KMS-11 (cell line): Measurements from ENCODE around the gene CCDC169.

Experiments used
- H2AFZ ChIP-seq: fragments of 200-600 bp; sonication (generic); 2 replicates; pipeline ENCODE4 v1.6.1; 2016; ENCODE audit warnings: antibody characterized with exemption, mixed run types, low read depth
- H3K27ac ChIP-seq: fragments of 200-600 bp; sonication (generic); 2 replicates; pipeline ENCODE4 v1.6.1; 2016; ENCODE audit warnings: mild to moderate bottlenecking, mixed run types
- H3K27me3 ChIP-seq: fragments of 200-600 bp; sonication (generic); 2 replicates; pipeline ENCODE4 v1.6.1; 2017; ENCODE audit warnings: mild to moderate bottlenecking, low read depth, mixed run types, moderate library complexity; ENCODE audit not compliant: insufficient read depth
- H3K36me3 ChIP-seq: fragments of 200-600 bp; sonication (generic); 2 replicates; pipeline ENCODE4 v1.6.1; 2017; ENCODE audit warnings: mild to moderate bottlenecking, mixed run types; ENCODE audit not compliant: insufficient read depth
- H3K4me1 ChIP-seq: fragments of 200-600 bp; sonication (generic); 2 replicates; pipeline ENCODE4 v1.6.1; 2016; ENCODE audit warnings: mild to moderate bottlenecking, low read depth, mixed run types; ENCODE audit not compliant: poor library complexity, severe bottlenecking
- H3K4me2 ChIP-seq: fragments of 200-600 bp; sonication (generic); 2 replicates; pipeline ENCODE4 v1.7.0; 2016; ENCODE audit warnings: mild to moderate bottlenecking, mixed run types
- H3K4me3 ChIP-seq: fragments of 200-600 bp; sonication (generic); IDR thresholded peaks from 2 replicates; pipeline ENCODE4 v1.6.1; 2017; ENCODE audit warnings: low read depth, low read length, mixed read lengths; ENCODE audit not compliant: insufficient read depth
- H3K79me2 ChIP-seq: fragments of 200-600 bp; sonication (generic); 2 replicates; pipeline ENCODE4 v1.6.1; 2016; ENCODE audit warnings: low read depth, mixed run types; ENCODE audit not compliant: insufficient read depth
- H3K9ac ChIP-seq: fragments of 200-600 bp; sonication (generic); 2 replicates; pipeline ENCODE4 v1.6.1; 2016; ENCODE audit warnings: mild to moderate bottlenecking, mixed run types
- H4K20me1 ChIP-seq: fragments of 200-600 bp; sonication (generic); 2 replicates; pipeline ENCODE4 v1.6.1; 2016; ENCODE audit warnings: mild to moderate bottlenecking, mixed run types; ENCODE audit not compliant: insufficient read depth
- TF ChIP-seq, protein P1 (sequence below): fragments of 200-600 bp; sonication (generic); conservative IDR thresholded peaks from 2 replicates; pipeline ENCODE4 v1.6.1; 2017; ENCODE audit warnings: low read depth, mild to moderate bottlenecking, antibody characterized with exemption, low read length, moderate library complexity, mixed read lengths

Gene CCDC169

DNA sequence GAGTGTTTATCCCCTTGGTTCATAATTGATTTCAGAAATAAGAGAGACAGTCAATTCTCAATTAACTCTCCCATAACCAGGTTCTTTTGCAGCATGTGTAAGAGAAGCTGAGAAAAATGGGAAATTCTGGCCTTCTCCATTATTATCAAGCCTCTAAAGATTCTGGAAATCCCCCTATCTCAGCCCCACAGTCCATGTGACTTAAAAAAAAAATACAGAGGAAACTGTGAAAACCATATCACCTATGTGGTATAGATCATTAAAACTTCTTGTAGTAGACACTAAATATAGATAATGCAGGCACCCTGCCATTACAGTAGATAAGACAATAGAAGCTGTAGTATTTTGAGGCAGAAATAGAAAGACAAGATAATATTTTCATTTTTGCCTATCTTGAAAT is 48.9 kb downstream of the CCDC169 start:
- Histone ChIP-seq H3K4me3 (no peak overlapping the region), H3K4me1 (peaks cover 6% of the 10 kb centered on the region), H2AFZ (no peak overlapping the region), H4K20me1 (no peaks in the 10 kb centered on the region), H3K27me3 (no peaks in the 10 kb centered on the region), H3K36me3 (no peaks in the 10 kb centered on the region), H3K4me2 (no peak overlapping the region), H3K9ac (no peak overlapping the region), H3K27ac (no peak overlapping the region), H3K79me2 (no peaks in the 10 kb centered on the region)
- TF ChIP-seq, protein P1, sequence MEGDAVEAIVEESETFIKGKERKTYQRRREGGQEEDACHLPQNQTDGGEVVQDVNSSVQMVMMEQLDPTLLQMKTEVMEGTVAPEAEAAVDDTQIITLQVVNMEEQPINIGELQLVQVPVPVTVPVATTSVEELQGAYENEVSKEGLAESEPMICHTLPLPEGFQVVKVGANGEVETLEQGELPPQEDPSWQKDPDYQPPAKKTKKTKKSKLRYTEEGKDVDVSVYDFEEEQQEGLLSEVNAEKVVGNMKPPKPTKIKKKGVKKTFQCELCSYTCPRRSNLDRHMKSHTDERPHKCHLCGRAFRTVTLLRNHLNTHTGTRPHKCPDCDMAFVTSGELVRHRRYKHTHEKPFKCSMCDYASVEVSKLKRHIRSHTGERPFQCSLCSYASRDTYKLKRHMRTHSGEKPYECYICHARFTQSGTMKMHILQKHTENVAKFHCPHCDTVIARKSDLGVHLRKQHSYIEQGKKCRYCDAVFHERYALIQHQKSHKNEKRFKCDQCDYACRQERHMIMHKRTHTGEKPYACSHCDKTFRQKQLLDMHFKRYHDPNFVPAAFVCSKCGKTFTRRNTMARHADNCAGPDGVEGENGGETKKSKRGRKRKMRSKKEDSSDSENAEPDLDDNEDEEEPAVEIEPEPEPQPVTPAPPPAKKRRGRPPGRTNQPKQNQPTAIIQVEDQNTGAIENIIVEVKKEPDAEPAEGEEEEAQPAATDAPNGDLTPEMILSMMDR: no peak

DNA sequence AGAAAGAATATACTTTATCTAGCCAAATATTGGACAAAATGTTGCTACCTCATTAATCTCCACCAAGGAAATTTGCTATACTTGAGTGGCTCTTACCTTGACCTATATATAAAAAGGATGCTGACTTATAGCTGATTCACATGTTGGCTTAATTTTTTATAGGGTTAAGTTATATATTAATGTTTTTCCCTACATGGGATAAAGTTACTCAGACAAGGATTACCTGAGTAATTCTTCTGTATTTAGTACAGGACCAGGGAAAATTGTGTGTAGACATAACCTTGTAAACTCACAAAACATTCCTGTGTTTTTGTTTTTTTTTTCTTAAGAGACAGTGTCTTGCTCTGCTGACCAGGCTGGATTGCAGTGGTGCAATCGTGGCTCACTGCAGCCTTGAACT is 52.6 kb downstream of the CCDC169 start:
- no peak overlapping the region for H2AFZ ChIP-seq
- H3K36me3 ChIP-seq: no peaks in the 10 kb centered on the region

DNA sequence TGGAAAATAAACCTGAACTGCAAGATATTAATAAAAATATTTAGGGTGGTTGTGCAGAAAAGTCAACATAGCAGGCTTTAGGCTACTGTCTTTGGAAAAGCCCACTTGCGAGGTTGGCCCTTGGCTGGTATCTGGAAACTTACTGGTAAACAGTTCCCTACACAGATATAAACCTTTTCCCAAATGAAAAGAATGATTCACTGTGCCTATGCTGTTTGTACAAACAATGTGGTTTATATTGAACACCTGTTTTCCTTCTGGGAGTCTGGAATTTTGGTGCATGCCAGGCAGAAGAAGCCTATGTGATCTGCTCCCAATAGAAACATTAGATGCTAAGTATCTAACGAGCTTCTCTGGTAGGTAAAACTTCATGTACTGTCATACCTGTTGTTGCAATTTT is 53.5 kb downstream of the CCDC169 start:
- no peak overlapping the region for H3K9ac ChIP-seq
- H3K36me3 ChIP-seq: no peaks in the 10 kb centered on the region
- no peaks in the 10 kb centered on the region for H3K27me3 ChIP-seq
- no peak overlapping the region for H2AFZ ChIP-seq
- H3K4me1 ChIP-seq: peaks cover 11% of the 10 kb centered on the region
- H4K20me1 ChIP-seq: no peaks in the 10 kb centered on the region
- no peaks in the 10 kb centered on the region for H3K79me2 ChIP-seq
- TF ChIP-seq, protein P1: no peak
- no peak overlapping the region for H3K4me3 ChIP-seq
- no peak overlapping the region for H3K4me2 ChIP-seq
- no peak overlapping the region for H3K27ac ChIP-seq

More for the DNA sequence above, 52.6 kb downstream of the CCDC169 start:
- Histone ChIP-seq H3K27me3 (no peaks in the 10 kb centered on the region), H3K79me2 (no peaks in the 10 kb centered on the region), H4K20me1 (no peaks in the 10 kb centered on the region), H3K4me3 (no peak overlapping the region), H3K4me2 (no peak overlapping the region), H3K27ac (no peak overlapping the region), H3K4me1 (peaks cover 6% of the 10 kb centered on the region), H3K9ac (no peak overlapping the region)
- TF ChIP-seq, protein P1: no peak

DNA sequence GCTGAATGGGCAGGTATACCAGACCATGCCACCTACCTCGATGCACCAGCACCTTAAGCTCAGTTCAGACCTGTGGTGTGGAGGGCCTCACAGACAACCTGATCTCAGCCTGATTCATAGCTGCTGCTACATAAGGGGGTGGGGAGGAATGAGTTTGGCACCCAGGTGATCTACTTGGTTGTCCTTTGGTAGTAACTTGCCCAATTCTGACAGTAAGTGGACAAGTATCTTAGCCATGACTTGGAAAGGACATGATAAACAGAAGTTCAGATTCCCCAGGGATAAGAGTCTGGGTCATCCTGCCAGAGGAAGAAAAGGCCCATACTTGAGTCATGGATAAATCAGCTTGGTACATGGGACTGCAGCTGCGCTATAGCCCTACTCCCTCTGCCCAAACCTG is 54.9 kb downstream of the CCDC169 start:
- TF ChIP-seq, protein P1: no peak
- H3K4me1 ChIP-seq: peaks cover 6% of the 10 kb centered on the region
- no peaks in the 10 kb centered on the region for H3K36me3 ChIP-seq
- H3K9ac ChIP-seq: no peak overlapping the region
- H2AFZ ChIP-seq: no peak overlapping the region
- no peaks in the 10 kb centered on the region for H4K20me1 ChIP-seq
- no peaks in the 10 kb centered on the region for H3K79me2 ChIP-seq
- no peak overlapping the region for H3K27ac ChIP-seq
- no peaks in the 10 kb centered on the region for H3K27me3 ChIP-seq
- no peak overlapping the region for H3K4me2 ChIP-seq
- no peak overlapping the region for H3K4me3 ChIP-seq
